Activated CD4-positive, CD25-positive, alpha-beta regulatory T cell (primary cell): Measurements from ENCODE around the gene SP110.
"Not testable (repeated sequence)": the region's sequence is repeated elsewhere in the genome, so short reads cannot be mapped to it uniquely, and the experiment has no call there.

Source experiments
- DNase-seq, 4 experiments: peaks; one replicate each; lab custom pipeline; 2025; lab: John Stamatoyannopoulos, UW

SP110 gene

GRCh38 chr2:230124757-230125431 lies 94.9 kb downstream of the SP110 start:
- DNase-seq: no peak

- DNase-seq: no peak
Measured at GRCh38 chr2:230124235-230124634, 95.5 kb downstream of the SP110 start.

- not testable (repeated sequence) for DNase-seq
Measured at GRCh38 chr2:230120376-230120775, 99.4 kb downstream of the SP110 start.

- DNase-seq: not testable (repeated sequence)
Measured at GRCh38 chr2:230119827-230120226, 100.0 kb downstream of the SP110 start.
